SKM-1 (cell line): ENCODE results near the gene MYL7.

Experiments used
- DNase-seq: peaks from one replicate; lab custom pipeline; 2025; ENCODE audit not compliant: unreplicated experiment; lab: John Stamatoyannopoulos, UW

The MYL7 gene

GRCh38 chr7:44150966-44151941, 10.1 kb upstream of the MYL7 start:
- DNase-seq = no peak

GRCh38 chr7:44150466-44150832, 9.3 kb upstream of the MYL7 start:
- DNase-seq = no peak

DNA sequence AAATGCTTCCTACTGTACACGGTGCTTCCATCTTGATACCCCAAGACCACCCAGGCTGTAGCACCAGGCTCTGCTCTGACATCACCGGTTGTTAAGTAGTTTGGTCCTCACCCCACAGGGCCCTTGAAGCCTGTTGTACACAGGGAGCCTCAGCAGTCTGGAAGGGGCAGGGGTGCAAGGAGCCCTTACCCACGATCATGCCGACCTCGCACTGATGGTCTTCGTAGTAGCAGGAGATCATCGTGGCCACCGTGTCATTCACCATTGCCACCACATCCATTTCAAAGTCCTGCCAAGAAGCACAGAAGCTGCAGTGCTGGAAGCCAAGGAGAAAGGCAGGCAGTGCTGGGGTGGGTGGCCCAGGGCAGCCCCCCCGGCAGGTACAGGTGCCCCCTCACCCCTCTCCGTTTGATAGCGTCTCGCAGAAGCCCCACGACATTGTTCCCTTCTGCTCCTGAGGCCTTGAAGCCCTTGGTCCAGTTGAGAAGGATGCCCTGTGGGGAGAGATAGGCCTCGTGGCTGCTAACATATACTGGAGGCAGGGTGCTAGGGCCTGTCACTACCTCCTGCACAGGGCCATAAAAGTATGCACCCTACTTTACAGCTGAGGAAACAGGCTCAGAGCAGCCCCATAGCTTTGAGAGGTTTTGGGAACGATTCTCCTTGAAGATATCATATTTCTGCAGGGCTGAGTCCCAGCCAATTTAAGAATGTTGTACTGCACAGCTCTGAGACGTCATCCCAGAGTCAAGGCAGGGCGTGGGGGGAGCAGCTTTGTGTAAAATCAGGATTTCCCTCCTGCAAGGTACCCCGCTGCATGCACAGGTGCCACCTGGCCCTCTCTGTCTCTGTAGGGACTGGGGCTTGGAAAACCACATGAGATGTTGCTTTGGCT, 8.7 kb upstream of the MYL7 start:
- DNase-seq = no peak

DNA sequence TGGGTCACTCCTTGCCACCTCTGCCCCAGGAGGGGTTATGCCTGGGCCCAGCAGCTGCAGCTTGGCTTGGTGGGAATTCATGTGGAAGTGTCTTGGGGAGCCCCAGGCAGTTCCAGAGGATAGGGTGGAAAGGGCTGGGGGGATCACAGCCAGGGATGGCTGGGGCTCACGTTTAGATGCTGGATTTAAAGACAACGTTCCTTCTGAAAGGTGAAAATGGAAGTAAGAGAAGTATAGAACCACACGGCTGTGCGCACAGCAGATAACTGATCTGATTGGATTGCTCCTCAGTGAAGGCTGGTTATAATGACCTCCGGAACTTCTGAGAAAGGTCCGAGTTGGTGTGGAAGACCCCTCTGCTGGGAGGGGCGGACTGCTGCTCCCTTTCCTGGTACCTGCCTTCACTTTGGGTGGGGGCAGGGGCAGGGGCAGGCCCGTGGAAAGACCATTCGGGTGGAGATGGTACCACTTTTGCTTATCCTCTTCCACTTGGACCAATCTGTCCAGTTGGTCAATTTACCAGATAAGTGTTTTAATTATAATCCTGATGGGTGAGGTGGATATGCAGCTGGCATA, 7.9 kb upstream of the MYL7 start:
- DNase-seq = no peak

GRCh38 chr7:44148166-44148565, 7.0 kb upstream of the MYL7 start:
- DNase-seq = no peak

GRCh38 chr7:44147026-44147991, 6.2 kb upstream of the MYL7 start:
- DNase-seq = no peak

DNA sequence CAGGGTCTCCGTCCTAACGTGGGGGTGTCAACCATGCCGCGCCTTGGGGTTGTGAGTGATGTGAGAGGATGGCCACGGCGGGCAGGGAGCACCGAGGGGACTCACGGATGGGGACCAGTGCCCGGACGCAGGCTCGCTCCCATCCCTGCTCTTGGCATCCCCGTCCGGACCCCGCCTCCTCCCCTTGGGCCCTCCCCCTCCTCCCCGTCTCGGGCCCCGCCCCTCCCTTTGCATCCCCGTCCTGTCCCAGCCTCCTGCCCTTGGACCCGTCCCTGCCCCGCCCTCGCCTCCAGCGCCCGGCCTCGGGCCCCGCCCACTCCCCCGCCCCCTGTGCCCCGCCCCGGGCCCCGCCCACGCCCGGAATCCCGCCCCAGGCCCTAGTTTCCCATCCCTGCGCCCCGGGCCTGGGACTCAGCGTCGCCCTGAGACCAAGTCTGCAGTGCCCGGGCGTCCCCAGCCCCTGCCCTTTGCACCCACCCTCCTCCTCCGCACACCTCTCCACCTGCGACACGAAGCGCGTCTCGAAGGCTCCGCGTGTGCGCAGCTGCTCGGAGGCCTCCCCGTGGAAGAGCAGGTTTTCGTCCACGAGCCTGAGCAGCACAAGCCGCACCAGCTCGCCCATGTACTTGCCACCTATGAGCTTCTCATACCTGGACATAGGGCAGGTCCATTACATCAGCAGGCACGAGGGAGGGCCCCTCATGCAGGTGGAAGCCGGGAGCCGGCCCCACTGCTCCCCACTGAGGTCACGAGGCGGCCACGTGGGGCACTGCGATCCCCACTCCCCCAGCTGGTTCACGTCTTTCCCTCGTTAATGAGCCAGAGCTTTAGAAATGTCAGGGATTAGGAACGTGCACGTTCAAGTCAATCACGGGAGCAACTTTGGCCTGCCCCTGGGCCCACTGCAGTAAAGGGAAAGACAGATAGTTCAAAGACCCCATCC, 5.1 kb upstream of the MYL7 start:
- no peak for DNase-seq

DNA sequence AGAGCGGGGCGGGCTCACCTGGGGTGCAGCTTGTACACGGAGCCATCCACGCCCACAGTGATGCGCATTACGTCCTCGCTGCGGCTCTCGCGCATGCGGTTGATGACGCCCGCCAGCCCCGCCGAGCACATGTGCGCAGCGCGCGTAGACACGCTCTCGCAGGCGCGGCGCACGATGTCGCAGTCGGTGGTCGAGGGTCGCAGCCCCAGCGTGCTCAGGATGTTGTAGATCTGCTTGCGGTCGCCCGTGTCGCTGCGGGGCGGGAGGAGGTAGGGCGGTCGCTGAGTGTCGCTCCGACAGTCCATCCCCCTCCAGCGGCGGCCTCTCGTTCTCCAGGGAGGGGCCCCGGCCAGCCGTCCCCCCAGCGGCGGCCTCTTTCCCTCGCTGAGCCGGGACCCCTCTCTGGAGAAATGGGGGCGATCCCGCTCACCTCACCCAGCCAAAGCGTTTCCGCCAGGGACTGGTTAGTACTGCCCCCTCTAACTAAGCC, 4.4 kb upstream of the MYL7 start:
- no peak for DNase-seq

DNA sequence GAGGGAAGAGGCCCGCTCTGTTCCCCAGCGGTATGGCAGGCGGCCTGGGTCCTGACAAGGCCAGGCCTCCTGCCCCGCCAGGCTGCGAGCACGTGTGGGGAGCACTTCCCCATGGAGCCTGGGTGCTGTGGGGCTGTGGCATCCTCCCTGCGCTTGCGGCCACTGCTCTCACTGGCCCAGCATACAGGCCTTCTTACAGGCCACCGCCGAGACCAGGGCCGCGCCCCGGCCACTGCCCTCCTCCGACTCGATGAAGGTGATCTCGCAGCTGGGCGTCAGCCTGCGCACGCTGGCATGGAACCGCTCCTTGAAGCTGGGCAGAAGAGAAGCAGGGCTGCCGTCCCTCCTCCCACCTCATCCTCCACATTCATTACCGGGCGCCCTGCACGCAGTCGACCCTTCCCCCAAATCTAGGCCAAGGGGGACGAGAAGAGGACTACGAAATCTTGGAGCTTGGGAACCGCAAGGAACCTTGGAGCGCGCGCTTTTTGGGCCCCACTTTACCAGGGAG, 3.9 kb upstream of the MYL7 start:
- no peak for DNase-seq

- no peak for DNase-seq
Observed at GRCh38 chr7:44144426-44144967, 3.4 kb upstream of the MYL7 start.

- no peak for DNase-seq
Observed at GRCh38 chr7:44143646-44144250, 2.6 kb upstream of the MYL7 start.

GRCh38 chr7:44142028-44142427, 896 bp upstream of the MYL7 start:
- DNase-seq = no peak

GRCh38 chr7:44140341-44140740, 791 bp downstream of the MYL7 start:
- DNase-seq = no peak

- DNase-seq = no peak
Observed at GRCh38 chr7:44139311-44140010, 1.7 kb downstream of the MYL7 start.

DNA sequence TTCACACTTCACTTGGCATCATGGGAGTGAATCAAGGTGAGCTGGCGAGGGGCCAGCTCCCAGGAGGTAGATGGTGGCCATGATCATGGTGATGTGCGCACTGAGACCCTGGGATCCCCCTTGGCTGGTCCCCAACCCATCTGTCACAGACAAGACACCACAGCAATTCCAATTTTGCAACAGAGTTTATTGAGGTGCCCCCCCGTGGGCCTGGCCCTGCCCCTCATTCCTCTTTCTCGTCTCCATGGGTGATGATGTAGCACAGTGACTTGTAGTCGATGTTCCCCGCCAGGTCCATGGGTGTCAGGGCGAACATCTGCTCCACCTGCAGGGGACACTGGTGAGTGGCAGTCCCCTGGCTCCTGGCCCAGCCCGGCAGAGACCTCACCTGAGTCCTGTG, 2.4 kb downstream of the MYL7 start:
- DNase-seq = no peak

DNA sequence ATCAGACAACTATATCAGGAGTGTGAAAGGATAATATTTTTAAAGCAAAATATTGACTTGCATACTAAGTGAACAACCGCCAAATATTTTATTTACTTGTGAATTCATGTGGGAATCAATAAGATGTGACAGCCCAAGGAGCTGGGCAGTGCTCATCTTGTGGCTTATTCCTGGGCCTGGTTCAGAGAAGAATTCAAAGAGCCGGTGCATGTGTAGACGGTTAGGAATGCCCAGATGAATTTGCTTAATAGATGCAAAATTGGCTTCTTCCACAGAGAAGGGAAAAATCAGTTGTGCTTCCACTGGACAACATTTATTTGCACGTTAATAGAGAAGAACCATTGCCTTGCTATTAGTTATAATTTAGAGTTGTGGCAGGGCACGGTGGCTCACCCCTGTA, 4.4 kb downstream of the MYL7 start:
- DNase-seq = no peak

DNA sequence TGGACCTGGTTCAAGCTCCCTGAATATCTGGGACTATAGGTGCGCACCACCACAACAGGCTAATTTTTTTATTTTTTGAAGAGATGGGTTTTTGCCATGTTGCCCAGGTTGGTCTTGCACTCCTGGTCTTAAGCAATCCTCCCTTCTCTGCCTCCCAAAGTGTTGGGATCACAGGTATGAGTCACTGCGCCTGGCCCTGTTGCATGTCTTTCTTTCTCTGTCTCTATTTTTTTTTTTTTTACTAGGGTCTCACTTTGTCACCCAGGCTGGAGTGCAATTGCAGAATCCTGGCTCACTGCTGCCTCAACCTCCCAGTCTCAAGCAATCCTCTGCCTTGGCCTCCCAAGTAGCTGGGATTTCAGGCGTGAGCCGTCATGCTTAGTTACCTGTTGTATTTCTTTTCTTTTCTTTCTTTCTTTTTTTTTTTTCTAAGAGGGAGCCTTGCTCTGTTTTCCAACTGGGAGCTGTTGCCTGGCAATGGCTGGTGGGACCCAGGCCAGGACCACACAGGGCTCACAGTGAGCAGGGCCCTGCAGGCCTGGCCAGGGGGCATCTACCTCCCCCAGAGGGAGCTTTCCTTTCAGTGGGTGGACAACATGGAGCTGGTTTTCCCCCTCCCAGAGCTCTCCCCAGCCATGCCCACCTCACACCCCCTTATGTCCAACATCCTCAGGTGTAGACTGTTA, 6.0 kb downstream of the MYL7 start:
- no peak for DNase-seq
